Measurements from ENCODE around the gene RARS2.

The RARS2 gene

DNA sequence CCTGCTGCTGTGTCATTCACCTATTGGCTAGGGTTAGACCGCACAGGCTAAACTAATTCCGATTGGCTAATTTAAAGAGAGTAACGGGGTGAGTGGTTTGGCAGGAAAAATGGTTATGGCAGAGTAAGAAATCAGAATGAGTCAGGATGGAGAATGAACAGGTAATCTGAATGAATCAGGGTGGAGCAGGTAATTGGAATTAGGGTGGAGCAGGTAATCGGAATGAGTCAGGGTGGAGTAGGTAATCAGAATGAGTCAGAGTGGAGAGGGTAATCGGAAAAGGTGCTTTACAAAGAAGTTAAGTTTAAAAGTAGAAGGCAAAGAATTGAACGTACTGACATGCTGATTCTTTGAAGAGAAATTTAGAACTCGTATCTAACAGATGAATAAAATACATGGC, 105.3 kb downstream of the RARS2 start:
- DNase-seq = no peak
- Histone ChIP-seq H3K27me3 (no peaks in the 10 kb centered on the region), H3K4me3 (no peak overlapping the region), H3K4me1 (no peaks in the 10 kb centered on the region), H3K27ac (no peak overlapping the region), H3K9me3 (no peaks in the 10 kb centered on the region), H3K36me3 (peaks cover 0 to 11% (median 0%) of the 10 kb centered on the region in 3 donors)
- intact Hi-C loops (cut with DNase I; ENCODE audit: low total_unique reads) = no loop called here
- TF ChIP-seq, protein P1, sequence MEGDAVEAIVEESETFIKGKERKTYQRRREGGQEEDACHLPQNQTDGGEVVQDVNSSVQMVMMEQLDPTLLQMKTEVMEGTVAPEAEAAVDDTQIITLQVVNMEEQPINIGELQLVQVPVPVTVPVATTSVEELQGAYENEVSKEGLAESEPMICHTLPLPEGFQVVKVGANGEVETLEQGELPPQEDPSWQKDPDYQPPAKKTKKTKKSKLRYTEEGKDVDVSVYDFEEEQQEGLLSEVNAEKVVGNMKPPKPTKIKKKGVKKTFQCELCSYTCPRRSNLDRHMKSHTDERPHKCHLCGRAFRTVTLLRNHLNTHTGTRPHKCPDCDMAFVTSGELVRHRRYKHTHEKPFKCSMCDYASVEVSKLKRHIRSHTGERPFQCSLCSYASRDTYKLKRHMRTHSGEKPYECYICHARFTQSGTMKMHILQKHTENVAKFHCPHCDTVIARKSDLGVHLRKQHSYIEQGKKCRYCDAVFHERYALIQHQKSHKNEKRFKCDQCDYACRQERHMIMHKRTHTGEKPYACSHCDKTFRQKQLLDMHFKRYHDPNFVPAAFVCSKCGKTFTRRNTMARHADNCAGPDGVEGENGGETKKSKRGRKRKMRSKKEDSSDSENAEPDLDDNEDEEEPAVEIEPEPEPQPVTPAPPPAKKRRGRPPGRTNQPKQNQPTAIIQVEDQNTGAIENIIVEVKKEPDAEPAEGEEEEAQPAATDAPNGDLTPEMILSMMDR (IDR thresholded peaks at IDR 0.05) = no peak

DNA sequence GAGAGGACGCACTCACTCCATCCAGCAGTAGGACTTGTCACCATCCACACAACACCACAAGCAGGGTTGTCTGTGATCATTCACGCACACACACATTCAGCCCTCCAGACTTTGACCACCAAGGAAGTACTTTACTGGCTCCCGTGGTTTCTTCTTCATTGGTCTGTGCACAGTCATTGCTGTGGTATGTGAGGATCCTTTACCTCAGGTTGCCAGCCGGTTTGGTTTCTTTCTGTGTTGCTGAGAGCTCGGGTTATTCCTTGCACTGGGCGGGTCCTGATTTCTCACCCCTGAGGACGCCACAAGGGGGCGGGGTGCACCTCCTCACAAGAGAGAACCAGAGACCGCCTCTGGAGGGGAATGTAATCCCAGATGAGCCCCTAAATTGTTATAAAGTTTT, 105.9 kb downstream of the RARS2 start:
- Histone ChIP-seq H3K36me3 (peaks cover 0 to 11% (median 4%) of the 10 kb centered on the region in 3 donors), H3K4me1 (no peaks in the 10 kb centered on the region), H3K4me3 (no peak overlapping the region), H3K9me3 (no peaks in the 10 kb centered on the region), H3K27ac (no peak overlapping the region), H3K27me3 (no peaks in the 10 kb centered on the region)
- TF ChIP-seq, protein P1 (IDR thresholded peaks at IDR 0.05) = no peak
- intact Hi-C loops (cut with DNase I; ENCODE audit: low total_unique reads) = no loop called here
- DNase-seq = no peak

DNA sequence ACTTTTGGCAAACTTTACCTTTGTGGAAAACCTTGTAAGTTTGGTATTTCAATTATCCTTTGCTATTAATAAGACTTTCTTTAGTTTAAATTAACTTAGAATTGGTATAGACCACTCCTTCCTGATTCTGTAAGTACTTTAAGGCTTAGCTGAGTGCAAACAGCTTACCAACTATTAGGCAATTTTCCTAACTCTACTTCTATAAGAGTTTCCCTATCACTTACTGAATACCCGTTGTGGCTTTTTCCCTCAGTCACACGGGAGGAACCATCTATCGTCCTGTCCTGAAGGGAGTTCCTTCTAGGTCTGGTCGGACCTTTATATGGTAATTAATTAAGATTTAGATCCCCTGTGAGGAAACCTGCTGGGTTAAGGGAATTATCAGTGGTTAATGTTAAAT, 107.4 kb downstream of the RARS2 start:
- Histone ChIP-seq H3K27ac (no peak overlapping the region), H3K4me3 (no peak overlapping the region), H3K9me3 (no peaks in the 10 kb centered on the region), H3K4me1 (no peaks in the 10 kb centered on the region), H3K27me3 (no peaks in the 10 kb centered on the region), H3K36me3 (peaks cover 0 to 15% (median 4%) of the 10 kb centered on the region in 3 donors)
- intact Hi-C loops (cut with DNase I; ENCODE audit: low total_unique reads) = no loop called here
- no peak for DNase-seq
- TF ChIP-seq, protein P1 (IDR thresholded peaks at IDR 0.05) = no peak

DNA sequence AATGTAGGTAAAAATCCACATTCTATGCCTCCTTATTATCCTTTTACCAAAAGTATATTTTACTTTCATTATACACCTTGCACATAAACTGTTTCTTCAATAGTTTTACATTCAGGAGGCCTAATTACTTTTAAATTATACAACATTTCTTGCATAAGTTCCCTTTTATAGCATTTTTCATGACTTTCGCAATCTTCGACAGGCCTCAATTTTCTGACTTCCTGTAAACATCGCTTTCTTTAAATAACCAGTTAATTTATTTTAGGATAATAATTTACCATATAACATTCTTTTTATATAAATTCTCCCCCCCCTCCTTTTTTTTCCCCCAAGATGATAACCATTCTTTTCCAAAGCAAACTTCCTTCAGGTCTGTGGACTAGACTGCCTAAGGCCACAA, 107.9 kb downstream of the RARS2 start:
- no peak for DNase-seq
- intact Hi-C loops (cut with DNase I; ENCODE audit: low total_unique reads) = no loop called here
- peaks cover 0 to 17% (median 4%) of the 10 kb centered on the region in 3 donors for H3K36me3 ChIP-seq
- H3K4me3 ChIP-seq = no peak overlapping the region
- no peaks in the 10 kb centered on the region for H3K9me3 ChIP-seq
- no peaks in the 10 kb centered on the region for H3K4me1 ChIP-seq
- TF ChIP-seq, protein P1 (IDR thresholded peaks at IDR 0.05) = no peak
- H3K27ac ChIP-seq = no peak overlapping the region
- H3K27me3 ChIP-seq = no peaks in the 10 kb centered on the region

DNA sequence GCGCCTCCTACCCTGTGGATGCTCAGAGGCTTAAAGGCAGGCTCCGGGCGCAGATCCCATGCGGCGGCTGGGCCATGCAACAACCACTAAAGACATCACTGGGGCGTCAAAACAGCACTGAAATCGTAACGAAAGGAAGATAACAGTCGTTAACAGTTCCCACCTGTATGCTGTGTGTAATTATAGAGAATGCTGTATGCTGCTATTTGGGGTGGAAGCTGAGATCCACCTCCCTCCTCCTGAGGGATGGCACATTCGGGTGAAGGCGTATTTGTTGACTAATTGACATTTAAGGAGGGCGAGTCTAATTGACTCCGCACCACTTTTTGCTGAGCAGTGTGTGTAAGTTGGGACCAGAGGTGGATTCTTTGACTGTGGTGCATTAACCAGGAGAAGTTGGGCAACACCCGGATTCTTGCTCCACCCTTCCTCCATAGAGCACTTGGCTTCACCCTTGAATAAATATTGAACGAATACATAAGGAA, 116.3 kb downstream of the RARS2 start:
- Histone ChIP-seq H3K4me3 (peak overlapping the region; percentile 65 to 67), H3K27ac (peak overlapping the region; percentile 86 to 87), H3K9me3 (no peaks in the 10 kb centered on the region), H3K36me3 (peaks cover 0 to 6% (median 0%) of the 10 kb centered on the region in 3 donors), H3K27me3 (no peaks in the 10 kb centered on the region), H3K4me1 (peaks cover 0 to 15% (median 9%) of the 10 kb centered on the region in 4 donors)
- intact Hi-C loops (cut with DNase I; ENCODE audit: low total_unique reads) = loop anchor here (5.0 to 10.0 kb wide), 2 partner anchors 114 to 159 kb away; partner anchors contain the start of gene RARS2
- no peak for DNase-seq
- TF ChIP-seq, protein P1 (IDR thresholded peaks at IDR 0.05) = no peak
